GM19324 (cell line): Measurements from ENCODE around the gene FGF6.
"Not testable (repeated sequence)": the region's sequence is repeated elsewhere in the genome, so short reads cannot be mapped to it uniquely, and the experiment has no call there.

ENCODE experiments used
- ATAC-seq: cut with Tn5 transposase; IDR thresholded peaks from one replicate; pipeline ENCODE4 v1.9.1; 2021; ENCODE audit warnings: mild to moderate bottlenecking, moderate library complexity; ENCODE audit not compliant: unreplicated experiment, low FRiP score

Gene FGF6

GRCh38 chr12:4445156-4446101, at the start of gene FGF6:
TSS of gene FGF6 (minus strand) at chr12:4445815. CDS start at chr12:4445570, 245 bp downstream.
- ATAC-seq, result no peak

- no peak for ATAC-seq
These were observed 45.4 kb upstream of the FGF6 start for GRCh38 chr12:4490973-4491372.

GRCh38 chr12:4489556-4489955, 43.9 kb upstream of the FGF6 start:
- no peak for ATAC-seq

GRCh38 chr12:4486980-4487379, 41.4 kb upstream of the FGF6 start:
- ATAC-seq, result no peak

GRCh38 chr12:4486049-4486699, 40.6 kb upstream of the FGF6 start:
- no peak for ATAC-seq

GRCh38 chr12:4483885-4484823, 38.5 kb upstream of the FGF6 start:
- no peak for ATAC-seq

- no peak for ATAC-seq
These were observed 37.3 kb upstream of the FGF6 start for GRCh38 chr12:4482936-4483335.

GRCh38 chr12:4478933-4479332, 33.3 kb upstream of the FGF6 start:
- no peak for ATAC-seq

GRCh38 chr12:4477129-4477528, 31.5 kb upstream of the FGF6 start:
- no peak for ATAC-seq

GRCh38 chr12:4472046-4472445, 26.4 kb upstream of the FGF6 start:
- ATAC-seq, result no peak

GRCh38 chr12:4471256-4471655, 25.6 kb upstream of the FGF6 start:
- no peak for ATAC-seq

- ATAC-seq, result no peak
These were observed 23.4 kb upstream of the FGF6 start for GRCh38 chr12:4468994-4469393.

- no peak for ATAC-seq
These were observed 15.1 kb upstream of the FGF6 start for GRCh38 chr12:4460761-4461160.

GRCh38 chr12:4455849-4456248, 10.2 kb upstream of the FGF6 start:
- not testable (repeated sequence) for ATAC-seq

- no peak for ATAC-seq
These were observed 8.8 kb upstream of the FGF6 start for GRCh38 chr12:4454315-4454860.

- ATAC-seq, result no peak
These were observed 6.1 kb upstream of the FGF6 start for GRCh38 chr12:4451694-4452093.

- no peak for ATAC-seq
These were observed 5.0 kb upstream of the FGF6 start for GRCh38 chr12:4450551-4451112.

GRCh38 chr12:4449851-4450221, 4.2 kb upstream of the FGF6 start:
- ATAC-seq, result no peak

- ATAC-seq, result no peak
These were observed 3.6 kb upstream of the FGF6 start for GRCh38 chr12:4448943-4449850.
